IPS-18c (cell line): Measurements from ENCODE around the gene IFITM2.
"Not testable (repeated sequence)": the region's sequence is repeated elsewhere in the genome, so short reads cannot be mapped to it uniquely, and the experiment has no call there.

Source experiments
- H3K4me3 ChIP-seq: 2 replicates; pipeline ENCODE4 v1.7.0; 2013; ENCODE audit warnings: low read depth, mild to moderate bottlenecking, low read length, moderate library complexity; ENCODE audit not compliant: insufficient read depth
- H3K9me3 ChIP-seq: one replicate; pipeline ENCODE4 v1.6.1; 2013; ENCODE audit warnings: mild to moderate bottlenecking, low read length, moderate library complexity; ENCODE audit not compliant: control insufficient read depth, insufficient read depth

IFITM2 gene

DNA sequence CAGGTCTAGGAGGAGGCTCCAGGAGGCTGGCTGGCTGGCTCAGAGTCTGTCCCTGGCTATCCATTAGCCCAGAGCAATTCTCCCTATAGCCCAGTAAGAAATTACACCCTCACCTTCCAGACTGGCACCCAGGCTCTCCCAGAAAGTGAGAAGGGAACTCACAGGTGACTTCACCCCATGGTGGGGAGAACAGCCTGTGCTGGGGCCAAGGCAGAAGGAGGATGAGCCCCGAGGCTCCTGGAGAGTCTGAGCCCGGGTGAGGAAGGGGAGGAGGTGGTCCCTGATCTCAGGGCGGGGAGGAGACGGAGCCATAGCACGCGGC is 6.9 kb downstream of the IFITM2 start:
- H3K9me3 ChIP-seq, result not testable (repeated sequence)
- peak overlapping the region; percentile 71 for H3K4me3 ChIP-seq

GRCh38 chr11:315051-315481 is 7.5 kb downstream of the IFITM2 start:
- Histone ChIP-seq H3K4me3 (peak overlapping the region; percentile 71), H3K9me3 (no peaks in the 10 kb centered on the region)

- Histone ChIP-seq H3K9me3 (no peaks in the 10 kb centered on the region), H3K4me3 (peak overlapping the region; percentile 71)
Measured at GRCh38 chr11:315516-315994, 7.9 kb downstream of the IFITM2 start.

DNA sequence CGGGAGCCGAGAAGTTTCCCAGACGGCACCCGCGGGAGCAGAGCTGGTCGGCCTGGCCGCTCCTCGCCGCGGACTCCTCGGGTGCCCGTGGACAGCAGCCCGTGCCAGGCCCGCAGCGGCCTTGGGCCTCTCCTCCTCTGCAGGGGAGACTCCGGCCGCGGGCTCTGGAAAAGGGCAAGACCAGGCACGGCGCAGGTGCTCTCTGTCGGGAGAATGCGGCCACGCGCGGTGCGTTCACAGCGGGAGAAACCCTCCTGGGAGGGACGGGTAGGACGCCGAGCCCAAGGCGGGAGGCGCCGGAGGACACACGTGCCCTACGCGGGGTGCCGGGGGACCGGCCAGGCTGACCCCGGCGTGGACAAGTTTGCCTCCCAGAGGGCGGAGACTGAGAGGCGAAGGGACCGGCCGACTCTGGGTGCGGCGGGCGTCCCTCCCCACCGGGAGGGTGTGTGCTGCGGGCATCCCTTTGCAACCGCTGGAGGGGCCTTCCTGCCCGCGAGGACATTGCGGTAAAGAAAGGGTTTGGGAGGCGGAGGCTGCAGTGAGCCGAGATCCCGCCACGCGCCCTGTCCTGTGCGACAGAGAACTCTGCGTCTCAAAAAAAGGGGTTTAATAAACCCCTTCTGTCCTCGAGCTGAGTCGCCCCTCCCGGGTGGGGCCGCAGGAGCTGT is 8.6 kb downstream of the IFITM2 start:
- H3K9me3 ChIP-seq, result no peaks in the 10 kb centered on the region

DNA sequence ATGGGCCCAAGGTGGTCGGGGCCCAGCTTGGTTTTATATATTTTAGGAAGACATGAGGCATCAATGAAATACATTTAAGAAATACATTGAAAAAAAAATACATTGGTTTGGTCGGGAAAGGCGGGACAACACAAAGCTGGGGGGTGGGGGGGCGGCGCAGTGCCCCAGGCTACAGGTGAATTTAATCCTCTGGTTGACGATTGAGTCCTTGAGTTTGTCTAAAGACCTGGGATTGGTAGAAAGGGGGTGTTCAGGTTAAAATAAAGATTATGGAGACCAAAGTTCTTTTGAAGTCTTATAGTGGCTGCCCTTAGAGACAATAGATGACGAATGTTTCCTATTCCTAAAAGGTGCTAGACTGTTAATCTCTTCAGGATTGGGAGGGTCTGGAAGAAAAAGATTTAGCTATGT is 9.3 kb downstream of the IFITM2 start:
- H3K4me3 ChIP-seq, result peak overlapping the region; percentile 71; the same call in 1 of the 2 replicates
- H3K9me3 ChIP-seq, result no peaks in the 10 kb centered on the region

More for the DNA sequence above, 8.6 kb downstream of the IFITM2 start:
- H3K4me3 ChIP-seq, result peak overlapping the region; percentile 71

GRCh38 chr11:317668-318404 is 10.2 kb downstream of the IFITM2 start:
- H3K4me3 ChIP-seq, result peak overlapping the region; percentile 5; the same call in 1 of the 2 replicates
- not testable (repeated sequence) for H3K9me3 ChIP-seq

DNA sequence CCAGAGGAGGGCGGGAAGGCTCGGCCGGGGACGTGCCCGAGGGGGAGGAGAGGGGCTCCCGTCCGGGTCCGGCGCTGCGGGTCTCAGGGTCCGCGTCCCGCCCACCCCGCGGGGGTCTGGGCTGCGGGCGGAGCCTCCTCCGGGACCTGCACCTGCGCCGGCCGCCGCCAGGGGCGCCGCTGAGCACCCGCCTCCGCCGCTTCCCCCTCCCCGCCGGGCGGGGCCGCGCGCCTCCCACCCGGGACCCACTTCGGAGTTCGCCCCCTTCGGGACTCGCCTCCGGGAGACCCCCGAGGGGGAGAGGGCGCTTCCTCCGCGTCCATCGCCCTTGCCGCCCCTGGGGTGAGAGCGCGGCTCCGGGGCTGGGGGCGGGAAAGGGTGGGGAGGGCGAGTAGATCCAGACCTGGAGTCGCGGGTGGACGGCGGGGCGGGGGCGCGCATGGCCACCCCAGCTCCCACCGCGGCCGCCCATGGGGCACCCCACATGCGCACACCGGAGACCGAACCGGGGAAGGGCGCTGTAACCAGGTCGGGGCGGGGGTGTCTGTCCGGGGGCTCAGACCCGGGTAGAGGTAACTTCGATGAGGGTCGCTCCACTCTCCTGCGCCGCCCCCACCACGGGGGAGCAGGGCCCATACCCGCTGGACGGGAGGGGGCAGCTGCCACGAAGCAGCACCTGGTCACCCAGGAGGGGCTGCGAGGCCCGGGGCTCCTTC is 10.9 kb downstream of the IFITM2 start:
- H3K9me3 ChIP-seq, H3K4me3 ChIP-seq: not testable (repeated sequence)

DNA sequence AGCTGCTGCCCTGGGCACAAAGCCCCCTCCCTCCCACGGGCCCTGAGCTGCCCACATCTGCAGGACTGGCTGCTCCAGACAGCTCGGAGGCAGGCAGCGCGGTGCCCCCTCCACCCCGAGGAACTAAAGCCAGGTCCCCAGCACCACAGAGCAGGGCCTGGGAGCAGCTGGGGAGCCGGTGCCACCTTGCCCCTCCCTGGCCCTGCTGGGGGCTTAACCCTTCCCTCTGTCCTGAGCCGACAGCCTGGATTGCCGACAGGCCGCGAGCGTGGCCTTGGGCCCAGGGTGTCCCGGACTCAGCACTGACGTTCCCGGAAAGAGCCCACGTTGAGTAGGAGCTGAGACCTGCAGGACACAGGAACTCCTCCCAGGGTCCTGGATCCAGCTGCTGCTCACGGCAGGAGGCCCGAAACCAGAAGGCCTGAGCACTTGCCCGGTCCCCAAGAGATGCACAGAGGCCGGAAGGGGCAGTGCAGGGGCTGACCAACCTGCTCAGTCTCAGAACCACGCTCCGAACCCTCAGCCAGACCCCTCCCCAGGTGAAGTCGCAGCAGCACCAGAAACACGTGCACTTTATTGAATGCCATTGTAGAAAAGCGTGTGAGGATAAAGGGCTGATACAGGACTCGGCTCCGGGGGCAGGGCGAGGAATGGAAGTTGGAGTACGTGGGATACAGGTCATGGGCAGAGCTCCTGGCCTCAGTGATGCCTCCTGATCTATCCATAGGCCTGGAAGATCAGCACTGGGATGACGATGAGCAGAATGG is 11.7 kb downstream of the IFITM2 start:
- H3K4me3 ChIP-seq, H3K9me3 ChIP-seq: not testable (repeated sequence)

DNA sequence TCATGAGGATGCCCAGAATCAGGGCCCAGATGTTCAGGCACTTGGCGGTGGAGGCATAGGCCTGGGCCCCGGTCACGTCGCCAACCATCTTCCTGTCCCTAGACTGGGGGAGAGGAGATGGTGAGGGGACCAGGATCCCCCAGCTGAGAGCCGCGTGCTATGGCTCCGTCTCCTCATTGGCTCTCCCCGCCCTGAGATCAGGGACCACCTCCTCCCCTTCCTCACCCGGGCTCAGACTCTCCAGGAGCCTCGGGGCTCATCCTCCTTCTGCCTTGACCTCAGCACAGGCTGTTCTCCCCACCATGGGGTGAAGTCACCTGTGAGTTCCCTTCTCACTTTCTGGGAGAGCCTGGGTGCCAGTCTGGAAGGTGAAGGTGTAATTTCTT is 12.3 kb downstream of the IFITM2 start:
- H3K9me3 ChIP-seq, H3K4me3 ChIP-seq: not testable (repeated sequence)

DNA sequence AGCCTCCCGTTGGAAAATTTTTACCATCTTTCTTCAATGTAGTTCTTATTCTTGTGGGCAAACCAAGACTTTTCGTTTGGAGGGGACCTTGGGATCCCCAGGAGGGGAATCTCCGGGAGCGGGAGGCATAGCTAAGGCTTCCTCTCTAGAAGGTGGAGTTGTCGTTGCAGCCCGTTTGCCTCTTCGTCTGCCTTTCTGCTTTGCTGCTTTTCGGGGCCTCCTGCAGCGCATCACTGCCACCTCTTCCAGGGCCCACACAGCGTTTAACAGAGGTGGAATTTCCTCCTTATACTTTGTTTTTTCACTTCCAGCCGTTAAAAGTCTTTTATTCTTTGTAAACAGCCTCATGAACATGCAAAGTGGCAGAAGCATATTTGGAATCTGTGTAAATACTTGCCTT is 16.5 kb downstream of the IFITM2 start:
- H3K9me3 ChIP-seq, result no peaks in the 10 kb centered on the region

DNA sequence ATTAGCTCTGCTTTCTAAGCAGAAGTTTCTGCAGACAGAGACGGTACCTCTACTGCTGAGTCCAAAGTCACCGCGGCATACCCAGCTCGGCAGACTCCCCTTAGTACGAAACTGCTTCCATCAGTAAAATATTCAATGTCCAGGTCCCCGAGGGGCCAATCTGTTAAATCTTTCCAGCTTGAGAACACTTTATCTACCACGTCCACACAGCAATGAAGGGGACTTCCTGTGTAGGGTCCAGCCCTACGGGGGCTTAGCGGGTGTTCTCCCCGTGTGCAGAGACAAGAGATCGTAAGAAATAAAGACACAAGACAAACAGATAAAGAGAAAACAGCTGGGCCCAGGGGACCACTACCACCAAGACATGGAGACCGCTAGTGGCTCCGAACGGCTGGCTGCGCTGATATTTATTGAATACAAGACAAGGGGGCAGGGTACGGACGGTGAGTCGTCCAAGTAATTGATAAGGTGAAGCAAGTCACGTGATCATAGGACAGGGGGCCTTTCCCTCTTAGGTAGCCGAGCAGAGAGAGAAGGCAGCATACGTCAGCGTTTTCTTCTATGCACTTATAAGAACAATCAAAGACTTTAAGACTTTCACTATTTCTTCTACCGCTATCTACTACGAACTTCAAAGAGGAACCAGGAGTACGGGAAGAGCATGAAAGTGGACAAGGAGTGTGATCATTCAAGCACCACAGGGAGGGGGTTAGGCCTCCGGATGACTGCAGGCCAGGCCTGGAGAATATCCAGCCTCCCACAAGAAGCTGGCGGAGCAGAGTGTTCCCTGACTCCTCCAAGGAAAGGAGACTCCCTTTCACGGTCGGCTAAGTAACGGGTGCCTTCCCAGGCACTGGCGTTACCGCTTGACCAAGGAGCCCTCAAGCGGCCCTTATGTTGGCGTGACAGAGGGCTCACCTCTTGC is 17.2 kb downstream of the IFITM2 start:
- not testable (repeated sequence) for H3K9me3 ChIP-seq, H3K4me3 ChIP-seq

More for the DNA sequence above, 16.5 kb downstream of the IFITM2 start:
- no peak overlapping the region for H3K4me3 ChIP-seq

- Histone ChIP-seq H3K4me3 (no peak overlapping the region), H3K9me3 (no peaks in the 10 kb centered on the region)
Measured at GRCh38 chr11:325796-326591, 18.4 kb downstream of the IFITM2 start.

DNA sequence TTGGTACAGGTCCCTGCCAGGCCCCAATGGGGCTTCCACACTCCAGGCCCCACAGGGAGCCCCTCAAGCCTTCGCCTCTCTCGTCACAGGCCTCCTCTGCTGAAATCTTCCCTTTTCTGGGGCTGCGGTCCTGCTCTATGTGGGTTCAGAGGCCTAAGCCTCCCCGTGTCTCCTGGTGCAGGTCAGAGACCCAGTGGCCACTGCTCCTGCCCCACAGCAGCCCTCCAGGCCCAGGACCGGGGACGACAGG is 18.9 kb downstream of the IFITM2 start:
- H3K9me3 ChIP-seq, result no peaks in the 10 kb centered on the region
- no peak overlapping the region for H3K4me3 ChIP-seq

DNA sequence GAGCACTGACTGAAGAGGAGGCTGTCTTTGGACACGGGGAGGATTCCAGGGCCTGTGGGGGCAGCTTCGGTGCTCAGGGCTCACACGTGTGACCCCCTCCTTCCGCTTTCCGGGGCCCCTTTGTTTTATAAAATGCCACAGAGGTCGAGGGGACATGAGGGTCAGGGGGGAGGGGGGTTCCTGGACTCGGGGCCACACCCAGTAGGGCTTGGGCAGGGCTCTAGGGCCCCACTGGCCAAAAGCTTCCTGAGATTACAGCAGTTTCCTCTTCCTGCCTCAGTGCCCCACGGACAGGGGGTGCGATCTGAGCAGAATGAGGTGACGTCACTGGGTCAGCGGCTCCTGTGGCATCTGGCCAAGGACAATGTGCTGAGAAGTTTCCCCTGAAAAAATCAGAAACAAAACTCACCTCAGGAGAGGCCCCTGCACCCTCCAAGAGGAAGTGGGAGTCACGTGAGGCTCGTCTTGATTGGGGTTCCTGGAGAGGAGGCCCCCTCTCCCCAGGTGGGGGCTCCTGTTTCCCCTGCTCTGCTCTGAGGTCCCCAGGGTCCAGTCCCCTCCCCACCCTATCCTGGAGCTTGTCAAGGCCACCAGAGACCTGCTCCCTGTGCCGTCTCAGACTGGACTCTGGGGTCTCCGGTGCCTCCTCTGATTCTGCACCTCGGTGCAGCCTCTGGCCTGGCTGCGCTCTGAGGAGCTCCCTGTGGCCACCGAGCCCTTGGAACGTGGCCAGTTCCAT is 19.4 kb downstream of the IFITM2 start:
- Histone ChIP-seq H3K4me3 (no peak overlapping the region), H3K9me3 (no peaks in the 10 kb centered on the region)

DNA sequence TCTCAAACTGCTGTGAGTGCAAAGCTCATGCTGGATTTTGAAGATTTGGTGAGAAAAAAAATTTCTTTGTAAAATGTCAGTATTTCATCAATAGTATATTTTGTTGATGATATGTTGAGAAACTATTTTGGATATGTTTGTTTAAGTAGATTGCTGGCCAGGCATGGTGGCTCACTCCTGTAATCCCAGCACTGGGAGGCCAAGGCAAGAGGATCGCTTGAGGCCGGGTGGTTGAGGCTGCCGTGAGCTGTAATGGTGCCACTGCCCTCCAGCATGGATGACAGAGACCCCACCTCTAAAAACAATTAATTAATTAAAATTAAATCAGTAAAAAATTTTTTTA is 19.9 kb downstream of the IFITM2 start:
- Histone ChIP-seq H3K9me3 (no peaks in the 10 kb centered on the region), H3K4me3 (no peak overlapping the region)

DNA sequence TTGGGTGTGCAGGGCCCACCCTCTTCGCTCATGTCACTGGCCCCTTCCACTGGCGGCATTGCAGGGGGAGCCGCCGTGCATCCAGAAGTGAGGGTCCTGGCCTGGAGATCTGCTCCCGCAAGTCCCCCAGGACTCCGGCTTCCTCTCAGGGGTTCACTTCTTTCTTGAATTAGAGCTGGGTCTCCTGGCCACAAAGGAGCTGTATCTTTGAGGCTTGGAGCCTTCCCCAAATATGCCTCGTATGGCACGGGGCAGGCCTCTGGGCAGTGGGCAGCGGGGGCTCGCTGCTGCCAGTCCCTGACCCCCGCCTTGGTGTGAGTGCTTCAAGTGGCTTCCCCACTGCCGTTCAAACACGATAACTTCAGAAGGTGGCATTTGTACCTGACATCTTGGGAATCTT is 20.4 kb downstream of the IFITM2 start:
- H3K9me3 ChIP-seq, result no peaks in the 10 kb centered on the region
- no peak overlapping the region for H3K4me3 ChIP-seq
